SK-N-MC (cell line): ENCODE measurements around the gene FAM240B.

ENCODE experiments used
- DNase-seq: peaks from one replicate; pipeline ENCODE4 v3.0.0-alpha.2; 2011; ENCODE audit warnings: low read depth, low spot score
- H3K27ac ChIP-seq: fragments of 200-600 bp; sonication (generic); 2 replicates; pipeline ENCODE4 v1.5.1; 2016; ENCODE audit warnings: mixed run types
- H3K36me3 ChIP-seq: fragments of 200-600 bp; sonication (generic); 2 replicates; pipeline ENCODE4 v1.6.1; 2017; ENCODE audit warnings: antibody characterized with exemption, low read length, mixed read lengths; ENCODE audit not compliant: insufficient read depth
- H3K4me3 ChIP-seq: fragments of 200-600 bp; sonication (generic); 2 replicates; pipeline ENCODE4 v1.5.1; 2016
- H3K9ac ChIP-seq: fragments of 200-600 bp; sonication (generic); 2 replicates; pipeline ENCODE4 v1.8.0; 2017; ENCODE audit warnings: mixed run types, mixed read lengths; ENCODE audit not compliant: insufficient read length
- H3K9me3 ChIP-seq: fragments of 200-600 bp; sonication (generic); 2 replicates; pipeline ENCODE4 v1.6.1; 2017; ENCODE audit warnings: low read depth, mild to moderate bottlenecking, antibody characterized with exemption, low read length, moderate library complexity, mixed read lengths
- EZH2 ChIP-seq: fragments of 200-600 bp; sonication (generic); IDR thresholded peaks from one replicate; pipeline ENCODE4 v1.6.1; 2017; ENCODE audit warnings: antibody characterized with exemption
- FOXP2 ChIP-seq: optimal IDR thresholded peaks from 2 replicates; pipeline ENCODE3; 2011; ENCODE audit warnings: mild to moderate bottlenecking, moderate library complexity; ENCODE audit not compliant: insufficient read depth; ENCODE audit errors: extremely low read length, control extremely low read depth
- POLR2AphosphoS5 ChIP-seq: IDR thresholded peaks from 2 replicates; pipeline ENCODE4 v1.6.1; 2012; ENCODE audit warnings: mild to moderate bottlenecking, low read depth, low read length, borderline replicate concordance

FAM240B gene

DNA sequence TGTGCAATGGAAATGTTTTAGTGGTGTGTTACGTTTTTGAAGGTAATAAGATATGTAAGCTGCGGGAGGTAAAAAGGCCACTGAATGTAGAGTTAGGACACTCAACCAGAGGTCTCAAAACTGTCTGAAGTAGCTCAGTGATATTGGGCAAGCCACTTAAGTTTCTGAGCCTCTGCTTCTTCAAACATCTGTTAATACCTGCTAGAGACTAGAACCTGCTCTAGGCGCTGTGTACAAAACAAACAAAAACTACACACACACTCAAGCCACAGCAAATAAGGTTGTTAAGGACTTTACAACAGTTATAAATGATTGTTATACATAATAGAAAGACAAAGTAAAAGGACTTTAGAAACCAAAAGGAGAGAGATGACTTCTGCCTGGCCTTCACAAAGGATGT lies 24.6 kb upstream of the FAM240B start:
- Histone ChIP-seq H3K9me3 (no peaks in the 10 kb centered on the region), H3K36me3 (no peaks in the 10 kb centered on the region), H3K9ac (no peak overlapping the region), H3K4me3 (no peak overlapping the region), H3K27ac (no peak overlapping the region)
- TF ChIP-seq POLR2AphosphoS5 (no peak), EZH2 (no peak), FOXP2 (no peak)
- no peak for DNase-seq

DNA sequence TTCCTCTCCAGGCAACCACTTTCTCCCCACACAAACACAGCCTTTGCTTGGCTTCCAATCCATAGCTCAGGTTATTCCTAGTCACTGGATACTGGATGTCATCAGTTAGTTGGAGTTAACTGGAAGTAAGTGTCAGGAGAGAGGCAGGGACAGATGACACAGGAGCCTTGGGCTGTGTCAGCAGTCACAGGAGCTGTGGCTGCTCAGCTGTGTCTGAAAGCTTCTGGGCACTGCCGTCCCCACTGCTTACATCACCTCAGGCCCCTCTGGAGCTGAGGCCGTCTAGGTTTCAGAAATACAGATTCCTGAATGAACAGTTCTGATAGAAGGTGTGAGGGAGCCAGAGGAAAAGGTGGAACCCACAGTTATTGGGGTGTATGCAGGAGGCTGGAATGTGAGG lies 17.3 kb upstream of the FAM240B start:
- TF ChIP-seq FOXP2 (no peak), POLR2AphosphoS5 (no peak), EZH2 (no peak)
- DNase-seq, result no peak
- Histone ChIP-seq H3K36me3 (no peaks in the 10 kb centered on the region), H3K27ac (no peak overlapping the region), H3K9me3 (no peaks in the 10 kb centered on the region), H3K4me3 (no peak overlapping the region), H3K9ac (no peak overlapping the region)

DNA sequence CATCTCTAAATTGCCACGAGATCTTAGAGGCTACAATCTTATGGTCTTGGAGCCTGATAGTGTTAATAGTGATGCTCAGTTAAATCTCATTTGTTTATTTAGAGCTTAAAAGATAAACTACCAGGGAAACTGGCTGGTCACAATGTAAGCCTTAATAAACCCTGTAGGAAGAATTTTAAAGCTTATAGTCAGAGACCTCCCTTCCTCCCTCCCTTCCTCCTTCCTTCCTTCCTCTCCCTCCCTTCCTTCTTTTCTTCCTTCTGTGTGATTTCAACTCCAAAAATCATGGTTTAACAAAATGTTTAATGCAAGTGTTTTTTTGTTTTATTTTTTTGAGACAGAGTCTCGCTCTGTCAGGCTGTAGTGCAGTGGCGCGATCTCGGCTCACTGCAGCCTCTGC lies 14.9 kb upstream of the FAM240B start:
- Histone ChIP-seq H3K9ac (no peak overlapping the region), H3K27ac (no peak overlapping the region), H3K36me3 (no peaks in the 10 kb centered on the region), H3K4me3 (no peak overlapping the region), H3K9me3 (no peaks in the 10 kb centered on the region)
- DNase-seq, result no peak
- TF ChIP-seq POLR2AphosphoS5 (no peak), EZH2 (no peak), FOXP2 (no peak)

DNA sequence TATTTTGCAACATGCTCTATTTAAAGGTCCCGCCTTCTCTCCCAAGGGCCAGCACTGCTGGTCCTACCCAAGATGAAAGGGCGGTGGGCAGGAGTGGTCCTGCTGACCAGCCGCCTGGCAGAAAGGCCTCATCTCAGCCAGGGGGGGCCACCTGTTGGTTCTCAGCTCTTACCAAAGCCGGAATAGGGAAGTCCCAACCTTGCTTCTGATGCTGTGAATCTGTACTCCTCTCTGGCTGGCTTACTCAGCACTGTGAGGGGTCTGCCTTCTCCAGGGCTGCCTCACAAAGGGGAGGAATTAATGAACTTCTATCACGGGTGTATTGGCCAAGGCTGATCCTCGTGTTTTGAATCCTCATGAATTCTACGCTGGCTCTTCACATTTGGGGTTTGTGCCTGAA lies 13.6 kb upstream of the FAM240B start:
- TF ChIP-seq FOXP2, result no peak
- TF ChIP-seq EZH2, result no peak
- no peak for TF ChIP-seq POLR2AphosphoS5
- Histone ChIP-seq H3K9ac (no peak overlapping the region), H3K27ac (no peak overlapping the region), H3K9me3 (no peaks in the 10 kb centered on the region), H3K4me3 (no peak overlapping the region), H3K36me3 (no peaks in the 10 kb centered on the region)
- no peak for DNase-seq

DNA sequence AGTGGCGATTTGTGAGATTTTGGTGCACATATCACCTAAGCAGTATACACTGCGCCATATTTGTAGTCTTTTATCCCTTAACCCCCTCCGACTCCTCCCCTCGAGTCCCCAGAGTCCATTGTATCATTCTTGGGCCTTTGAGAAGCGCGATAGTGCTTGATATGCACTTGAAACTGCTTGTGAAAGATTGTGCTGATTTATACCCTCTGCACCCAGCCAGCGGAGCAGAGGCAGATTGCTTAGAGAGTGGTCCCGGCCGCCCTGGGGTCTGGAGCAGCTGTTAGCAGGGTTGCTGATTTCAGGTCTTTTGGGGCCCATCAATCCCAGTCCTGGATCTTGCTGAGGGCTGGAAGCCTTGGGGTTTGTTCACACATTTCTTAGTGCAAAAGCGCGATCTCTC lies 13.0 kb upstream of the FAM240B start:
- Histone ChIP-seq H3K9ac (no peak overlapping the region), H3K4me3 (no peak overlapping the region), H3K36me3 (no peaks in the 10 kb centered on the region), H3K27ac (no peak overlapping the region), H3K9me3 (no peaks in the 10 kb centered on the region)
- DNase-seq, result no peak
- TF ChIP-seq FOXP2, result no peak

DNA sequence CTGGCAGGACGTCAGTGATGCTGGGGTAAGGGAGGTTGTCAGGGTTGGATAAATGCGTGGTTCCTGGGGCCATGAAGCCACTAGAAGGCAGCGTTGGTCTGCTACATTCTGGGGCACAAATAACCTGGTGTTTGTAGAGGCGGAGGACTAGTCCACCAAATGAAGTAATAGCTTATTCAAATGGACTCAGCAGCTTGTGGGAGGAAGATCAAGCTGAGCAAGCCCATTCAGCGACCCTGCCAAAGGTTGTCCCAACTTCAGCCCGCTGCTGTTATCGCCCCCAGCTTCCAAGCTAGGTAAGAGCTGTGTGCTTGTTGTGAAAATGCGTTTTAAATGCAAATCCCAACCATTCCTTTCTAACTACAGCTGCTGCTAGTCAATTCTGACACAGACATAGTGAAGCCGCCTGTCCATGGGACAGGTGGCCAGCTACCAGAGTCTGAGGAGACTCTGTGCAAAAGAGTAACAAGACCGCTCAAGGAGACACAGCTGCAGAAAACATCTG lies 7.6 kb upstream of the FAM240B start:
- no peak for DNase-seq
- TF ChIP-seq EZH2, result no peak
- Histone ChIP-seq H3K4me3 (no peak overlapping the region), H3K9me3 (no peaks in the 10 kb centered on the region), H3K36me3 (no peaks in the 10 kb centered on the region), H3K27ac (no peak overlapping the region), H3K9ac (no peak overlapping the region)

DNA sequence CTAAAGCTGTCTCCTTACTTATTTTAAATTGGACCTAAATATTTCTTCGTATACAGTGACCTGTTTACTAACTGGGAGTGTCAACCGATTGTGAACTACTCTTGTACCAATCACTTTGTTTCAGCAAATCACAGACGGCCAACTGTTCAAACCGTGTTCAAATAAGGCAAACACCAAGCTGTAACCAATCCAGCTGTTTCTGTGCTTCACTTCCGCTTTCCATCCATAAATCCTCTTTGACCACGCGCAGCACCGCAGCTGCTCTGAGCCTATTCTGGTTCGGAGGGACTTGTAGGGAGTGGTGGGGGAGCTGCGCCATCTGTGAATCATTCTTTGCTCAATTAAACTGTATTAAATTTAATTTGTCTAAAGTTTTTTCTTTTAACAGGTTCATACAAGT lies 4.8 kb upstream of the FAM240B start:
- H3K9ac ChIP-seq, result no peak overlapping the region
- no peaks in the 10 kb centered on the region for H3K9me3 ChIP-seq
- TF ChIP-seq FOXP2, result no peak
- TF ChIP-seq EZH2, result no peak
- no peak for TF ChIP-seq POLR2AphosphoS5
- no peak overlapping the region for H3K4me3 ChIP-seq
- no peaks in the 10 kb centered on the region for H3K36me3 ChIP-seq
- DNase-seq, result no peak
- H3K27ac ChIP-seq, result no peak overlapping the region

DNA sequence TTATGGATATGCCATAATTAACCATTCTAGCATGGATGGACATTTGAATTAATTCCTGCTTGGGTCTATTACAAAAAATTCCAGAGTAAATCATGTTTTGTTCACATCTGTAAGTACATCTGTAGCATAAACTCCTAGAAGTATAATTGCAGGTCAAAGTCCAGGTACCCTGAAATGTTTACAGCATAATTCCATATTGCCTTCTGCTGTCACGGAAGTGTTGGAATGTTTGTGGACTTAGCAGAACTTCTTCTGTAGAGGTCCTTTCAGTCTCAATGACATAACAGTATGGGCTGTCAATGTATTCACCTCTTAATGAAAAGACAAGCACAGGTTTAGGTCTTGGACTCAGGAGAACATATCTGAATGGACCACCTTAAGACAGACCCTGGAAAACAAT lies 1.8 kb downstream of the FAM240B start:
- TF ChIP-seq FOXP2 (no peak), EZH2 (no peak), POLR2AphosphoS5 (no peak)
- H3K9ac ChIP-seq, result no peak overlapping the region
- H3K27ac ChIP-seq, result no peak overlapping the region
- no peak for DNase-seq
- H3K4me3 ChIP-seq, result no peak overlapping the region
- H3K36me3 ChIP-seq, result no peaks in the 10 kb centered on the region
- H3K9me3 ChIP-seq, result no peaks in the 10 kb centered on the region

DNA sequence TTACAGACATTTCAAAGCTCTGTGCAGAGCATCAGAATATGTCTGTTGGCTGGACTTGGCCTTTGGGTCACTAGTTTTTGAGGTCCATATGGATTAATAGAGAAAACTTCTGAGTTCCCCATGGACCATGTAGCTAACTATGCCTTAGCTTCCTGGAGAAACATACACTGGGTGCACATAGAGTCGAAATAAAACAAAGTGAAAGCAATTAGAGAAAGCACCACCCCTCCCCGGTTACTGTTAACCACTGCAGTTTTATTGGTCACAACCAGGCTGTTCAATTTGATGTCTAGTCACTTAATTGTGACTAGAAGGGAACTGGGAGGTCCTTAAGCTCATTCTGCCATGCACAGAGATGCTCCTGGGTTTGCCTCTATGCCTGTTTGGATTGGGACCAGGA lies 4.2 kb downstream of the FAM240B start:
- TF ChIP-seq FOXP2 (no peak), POLR2AphosphoS5 (no peak), EZH2 (no peak)
- no peak for DNase-seq

DNA sequence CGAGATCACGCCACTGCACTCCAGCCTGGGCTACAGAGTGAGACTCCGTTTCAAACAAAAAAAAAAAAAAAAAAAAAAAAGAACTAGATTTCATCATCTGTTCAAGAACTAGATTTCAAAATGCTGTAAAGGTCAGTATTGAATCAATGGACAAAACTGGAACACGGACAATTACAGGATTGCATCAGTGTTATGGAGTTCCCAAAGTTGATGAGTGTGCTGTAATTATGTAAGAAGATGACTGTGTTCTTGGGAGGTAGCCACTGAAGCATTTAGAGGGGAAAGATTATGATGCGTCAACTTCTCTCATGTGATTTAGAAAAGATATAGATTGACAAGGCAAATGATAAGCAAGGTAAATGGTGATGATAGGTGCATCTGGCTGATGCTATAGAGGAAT lies 6.5 kb downstream of the FAM240B start:
- DNase-seq, result no peak
- Histone ChIP-seq H3K36me3 (no peaks in the 10 kb centered on the region), H3K27ac (no peak overlapping the region), H3K9me3 (no peaks in the 10 kb centered on the region), H3K4me3 (no peak overlapping the region), H3K9ac (no peak overlapping the region)
- TF ChIP-seq FOXP2 (no peak), EZH2 (no peak), POLR2AphosphoS5 (no peak)

More for the DNA sequence above, 4.2 kb downstream of the FAM240B start:
- H3K27ac ChIP-seq, result no peak overlapping the region
- H3K36me3 ChIP-seq, result no peaks in the 10 kb centered on the region
- no peaks in the 10 kb centered on the region for H3K9me3 ChIP-seq
- no peak overlapping the region for H3K9ac ChIP-seq
- no peak overlapping the region for H3K4me3 ChIP-seq
